Activated T-helper 2 cell treated with anti-CD3 and anti-CD28 coated beads, Interferon-gamma antibody, Interleukin-2, Interleukin-4, amounts not matched to agents 10 μg/mL and 5 μg/mL and 100 μg/mL, durations not matched to agents 14 hours and 24 hours and 36 hours (primary cell): ENCODE data around the gene TSPAN18. TPM values are rescaled to one million over a fixed set of nuclear protein-coding genes. Genes with fewer than 3 reads are reported as not detected.

ENCODE experiments used
- DNase-seq: peaks from one replicate; pipeline ENCODE4 v3.0.0; 2021; ENCODE audit warnings: low spot score
- H3K27ac Mint-ChIP-seq: one replicate; pipeline ENCODE4 v1.8.0; 2021; ENCODE audit warnings: mixed read lengths
- H3K27me3 Mint-ChIP-seq: one replicate; pipeline ENCODE4 v1.8.0; 2021; ENCODE audit warnings: low read depth, mixed read lengths
- H3K36me3 Mint-ChIP-seq: one replicate; pipeline ENCODE4 v1.8.0; 2021; ENCODE audit warnings: low read depth, mixed read lengths
- H3K4me1 Mint-ChIP-seq: one replicate; pipeline ENCODE4 v1.8.0; 2021; ENCODE audit warnings: low read depth, mixed read lengths
- H3K4me3 Mint-ChIP-seq: one replicate; pipeline ENCODE4 v1.8.0; 2021; ENCODE audit warnings: low read depth, mild to moderate bottlenecking, moderate library complexity, mixed read lengths
- H3K9me3 Mint-ChIP-seq: one replicate; pipeline ENCODE4 v1.8.0; 2021; ENCODE audit warnings: mixed read lengths
- intact Hi-C: fragments of 100-400 bp; cut with micrococcal nuclease; formaldehyde crosslinking; loops from one replicate; pipeline ENCODE4 v1.15.1; 2023
- total RNA-seq: library from RNA; stranded (reverse); gene quantifications from 2 replicates; pipeline ENCODE4 v1.2.3, GENCODE V29; 2022

TSPAN18 gene
- total RNA-seq, 1 donor from 2014 or later, result 0.87 TPM

DNA sequence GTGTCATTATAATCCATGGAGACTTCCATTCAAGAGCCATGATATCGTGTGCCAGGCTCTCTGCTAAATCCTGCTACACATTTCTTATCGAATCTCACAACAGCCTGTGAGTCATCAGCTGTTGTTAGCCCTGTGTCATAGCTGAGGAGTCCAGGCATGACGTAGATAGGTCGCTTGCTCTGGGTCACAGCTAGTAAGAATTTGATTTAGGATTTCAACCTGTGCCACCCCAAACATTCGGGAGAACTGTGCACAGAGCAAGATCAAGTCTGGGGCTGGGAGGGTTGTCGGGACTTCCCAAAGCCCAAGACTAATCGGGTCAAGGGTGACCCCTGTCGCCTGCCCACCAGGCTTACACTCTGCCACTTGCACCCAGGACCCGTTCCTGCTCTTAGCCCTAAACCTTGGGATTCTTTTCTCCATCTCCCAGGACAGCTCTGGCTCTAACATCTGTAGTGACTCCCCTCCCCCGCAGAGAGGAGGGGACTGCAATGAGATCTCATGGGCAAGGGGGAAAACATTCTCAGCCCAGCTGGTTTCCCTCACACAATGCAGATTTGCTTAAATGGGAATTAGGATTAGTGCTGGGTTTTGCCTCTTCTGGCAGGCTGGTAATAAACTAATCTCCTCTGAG is 34.3 kb downstream of the TSPAN18 start:
- H3K27ac Mint-ChIP-seq, result no peak overlapping the region
- no peaks in the 10 kb centered on the region for H3K4me1 Mint-ChIP-seq
- no peak for DNase-seq
- H3K36me3 Mint-ChIP-seq, result no peaks in the 10 kb centered on the region
- intact Hi-C loops, result no loop called here
- peaks cover 4% of the 10 kb centered on the region for H3K9me3 Mint-ChIP-seq
- H3K4me3 Mint-ChIP-seq, result no peak overlapping the region
- peaks cover 2% of the 10 kb centered on the region for H3K27me3 Mint-ChIP-seq

DNA sequence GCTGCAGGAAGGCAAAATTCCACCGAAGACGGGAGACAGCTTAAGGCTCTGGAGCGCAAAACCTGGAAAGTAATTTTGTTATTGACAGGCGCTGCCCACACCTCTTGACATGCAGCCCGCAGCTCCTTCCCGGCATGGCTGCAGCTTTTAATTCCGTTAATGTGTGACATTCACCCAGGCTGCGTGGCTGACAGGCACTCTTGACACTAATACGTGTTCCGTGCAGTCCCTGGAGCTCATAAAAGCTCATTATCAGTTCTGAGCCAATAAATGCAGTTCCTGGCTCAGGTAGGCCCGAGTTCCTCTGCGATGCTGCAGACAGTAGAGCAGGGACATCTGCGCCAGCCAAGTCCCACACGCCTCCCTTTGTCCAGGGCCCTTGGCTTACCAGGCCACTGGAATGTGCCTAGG is 34.8 kb downstream of the TSPAN18 start:
- intact Hi-C loops, result no loop called here
- Mint-ChIP-seq H3K9me3 (peaks cover 4% of the 10 kb centered on the region), H3K27me3 (peaks cover 2% of the 10 kb centered on the region), H3K36me3 (no peaks in the 10 kb centered on the region), H3K27ac (no peak overlapping the region), H3K4me3 (no peak overlapping the region), H3K4me1 (no peaks in the 10 kb centered on the region)
- DNase-seq, result no peak

DNA sequence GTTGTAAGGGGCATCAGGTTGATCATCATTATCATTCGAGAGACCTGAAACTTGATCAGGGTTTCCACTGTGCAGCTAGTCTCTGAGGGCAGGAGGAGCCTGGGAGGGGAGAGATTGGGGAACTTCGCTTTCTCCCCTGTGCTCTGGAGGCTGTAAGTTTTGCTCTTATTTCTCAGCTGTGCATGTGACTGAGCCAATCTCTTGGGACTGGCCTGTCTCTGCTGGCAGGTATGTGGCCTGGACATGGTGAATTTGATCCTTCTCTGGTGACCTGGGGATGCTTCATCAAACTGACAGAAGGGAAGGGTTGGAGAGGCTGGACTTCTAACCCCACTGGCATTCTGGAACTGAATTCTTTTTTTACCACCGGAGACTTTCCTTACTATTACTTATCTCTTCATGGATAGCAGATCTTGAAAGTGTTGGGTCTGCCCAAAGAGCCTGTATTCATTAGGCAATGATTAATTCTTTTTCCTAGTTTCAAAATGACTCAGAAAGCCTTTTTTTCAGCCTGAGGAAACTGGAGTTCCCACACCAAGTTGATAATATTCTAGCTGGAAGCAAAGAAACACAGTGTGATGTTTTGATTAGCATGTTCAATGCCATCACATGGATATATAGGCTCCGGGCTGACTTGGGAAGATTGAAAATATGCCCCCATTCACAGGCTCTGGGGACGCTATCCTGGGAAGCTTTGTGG is 36.5 kb downstream of the TSPAN18 start:
- no peaks in the 10 kb centered on the region for H3K4me1 Mint-ChIP-seq
- intact Hi-C loops, result no loop called here
- no peak overlapping the region for H3K4me3 Mint-ChIP-seq
- no peak for DNase-seq
- H3K9me3 Mint-ChIP-seq, result no peaks in the 10 kb centered on the region
- H3K27me3 Mint-ChIP-seq, result no peaks in the 10 kb centered on the region
- no peak overlapping the region for H3K27ac Mint-ChIP-seq
- H3K36me3 Mint-ChIP-seq, result no peaks in the 10 kb centered on the region

DNA sequence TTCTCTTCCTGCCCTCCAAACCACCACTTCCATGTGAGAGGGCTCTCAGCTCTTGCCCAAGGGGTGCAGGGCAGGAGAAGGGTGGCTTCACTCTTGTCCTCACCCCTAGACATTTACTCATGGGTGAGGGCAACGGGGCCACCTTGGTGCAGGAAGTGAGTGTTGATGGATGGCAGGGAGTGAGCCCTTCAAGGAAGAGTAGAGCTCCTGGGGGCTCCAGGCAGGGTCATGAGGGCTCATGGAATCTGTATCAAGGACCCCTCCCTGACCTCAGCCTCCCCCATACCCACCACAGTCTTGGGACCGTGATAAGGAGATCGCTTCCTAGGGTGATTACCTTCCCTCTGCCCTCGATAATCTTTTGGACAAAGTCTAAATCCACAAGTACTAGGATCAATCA is 37.8 kb downstream of the TSPAN18 start:
- intact Hi-C loops, result no loop called here

DNA sequence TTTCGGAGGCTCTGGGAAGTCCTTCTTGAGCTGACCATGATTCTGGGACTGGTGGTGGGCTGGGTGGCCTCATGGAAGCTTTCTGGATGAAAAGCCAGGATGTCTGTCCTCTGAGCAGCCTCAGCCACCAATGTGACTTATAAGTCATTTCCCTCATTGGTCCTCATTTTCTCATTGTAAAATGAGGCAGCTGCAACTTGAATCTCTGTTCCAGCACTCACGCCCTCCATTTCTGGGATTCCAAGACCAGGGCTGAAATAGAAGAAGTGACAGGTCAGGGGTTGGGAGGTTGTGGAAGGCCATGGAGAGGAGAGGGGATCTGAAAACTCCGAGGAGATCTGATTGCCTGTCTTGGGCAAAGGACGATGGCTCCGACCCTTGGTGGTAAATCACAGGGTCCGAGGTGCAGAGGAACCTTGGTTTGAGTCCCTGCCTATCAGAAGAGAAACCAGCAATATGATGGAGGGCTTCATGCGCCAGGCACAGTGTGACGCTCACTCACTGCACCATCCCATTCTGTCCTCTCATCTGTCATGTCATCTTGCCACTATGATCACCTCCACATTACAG is 38.3 kb downstream of the TSPAN18 start:
- DNase-seq, result no peak
- intact Hi-C loops, result no loop called here
- H3K9me3 Mint-ChIP-seq, result no peaks in the 10 kb centered on the region
- H3K4me3 Mint-ChIP-seq, result no peak overlapping the region
- peaks cover 4% of the 10 kb centered on the region for H3K27me3 Mint-ChIP-seq
- H3K27ac Mint-ChIP-seq, result no peak overlapping the region
- H3K4me1 Mint-ChIP-seq, result no peaks in the 10 kb centered on the region
- H3K36me3 Mint-ChIP-seq, result no peaks in the 10 kb centered on the region

More for the DNA sequence above, 37.8 kb downstream of the TSPAN18 start:
- no peaks in the 10 kb centered on the region for H3K36me3 Mint-ChIP-seq
- H3K4me1 Mint-ChIP-seq, result no peaks in the 10 kb centered on the region
- no peak overlapping the region for H3K27ac Mint-ChIP-seq
- H3K27me3 Mint-ChIP-seq, result peaks cover 4% of the 10 kb centered on the region
- H3K4me3 Mint-ChIP-seq, result no peak overlapping the region
- no peaks in the 10 kb centered on the region for H3K9me3 Mint-ChIP-seq
- no peak for DNase-seq

DNA sequence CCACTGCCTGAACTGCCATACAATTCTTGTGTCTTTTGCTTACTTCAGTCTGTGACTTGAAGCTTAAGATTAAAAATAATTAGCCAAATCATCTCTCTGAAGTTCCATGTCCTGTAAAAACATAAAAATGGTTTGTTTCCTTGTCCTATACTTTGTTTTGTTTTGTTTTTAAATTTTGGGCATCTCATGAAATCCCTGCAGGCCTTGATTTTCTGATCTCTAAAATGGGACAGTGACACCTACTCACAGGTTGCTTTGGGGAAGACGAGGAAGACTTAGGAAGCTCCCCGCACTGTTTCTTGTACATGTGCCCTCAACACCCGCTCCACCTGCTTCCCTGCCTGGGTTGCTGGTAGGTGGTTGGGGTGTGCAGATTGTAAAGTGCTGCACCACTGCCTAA is 38.9 kb downstream of the TSPAN18 start:
- H3K27me3 Mint-ChIP-seq, result peaks cover 4% of the 10 kb centered on the region
- no peak overlapping the region for H3K27ac Mint-ChIP-seq
- H3K36me3 Mint-ChIP-seq, result no peaks in the 10 kb centered on the region
- no peaks in the 10 kb centered on the region for H3K4me1 Mint-ChIP-seq
- no peaks in the 10 kb centered on the region for H3K9me3 Mint-ChIP-seq
- intact Hi-C loops, result no loop called here
- DNase-seq, result no peak
- H3K4me3 Mint-ChIP-seq, result no peak overlapping the region

DNA sequence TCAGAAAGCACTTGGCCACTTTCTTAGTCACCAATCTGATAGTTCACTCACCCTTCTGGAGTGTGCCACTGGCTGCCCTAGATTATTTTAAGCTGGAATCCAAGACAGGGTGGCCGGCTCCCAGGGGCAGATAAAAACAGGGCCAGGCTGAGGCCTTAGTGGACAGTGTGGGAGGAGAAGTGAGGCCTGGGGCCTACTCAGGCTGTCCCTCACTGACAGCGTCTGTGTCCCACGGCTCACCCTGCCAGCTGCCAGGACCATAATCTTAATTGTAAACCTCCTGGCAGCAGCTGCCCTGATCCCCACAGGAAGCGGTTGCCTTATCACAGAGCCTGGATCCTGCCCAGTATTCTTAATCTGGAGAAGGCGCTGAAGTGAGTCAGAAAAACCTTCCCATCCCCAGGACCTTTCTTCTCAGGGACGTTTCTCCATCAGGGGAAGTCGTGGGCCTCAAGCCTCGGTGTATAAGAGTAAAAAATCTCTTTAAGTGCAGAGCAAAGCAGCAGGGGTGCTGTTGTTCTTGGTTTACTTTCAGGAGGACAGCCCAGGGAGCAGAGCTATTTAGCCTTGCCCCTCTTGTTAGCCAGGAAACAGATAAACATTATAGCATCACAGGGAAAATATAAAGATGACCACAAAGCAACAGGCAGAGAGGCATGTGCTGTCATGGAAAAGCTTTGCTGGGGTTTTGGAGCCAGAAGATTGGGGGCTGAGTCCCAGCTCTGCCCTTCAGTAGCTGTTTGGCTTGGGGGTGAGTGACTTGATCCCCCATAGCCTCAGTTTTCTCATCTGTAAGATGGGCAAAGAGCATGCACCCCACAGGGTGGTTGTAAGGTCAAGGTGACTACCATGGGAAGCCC is 39.6 kb downstream of the TSPAN18 start:
- DNase-seq, result no peak
- no peak overlapping the region for H3K4me3 Mint-ChIP-seq
- intact Hi-C loops, result no loop called here

DNA sequence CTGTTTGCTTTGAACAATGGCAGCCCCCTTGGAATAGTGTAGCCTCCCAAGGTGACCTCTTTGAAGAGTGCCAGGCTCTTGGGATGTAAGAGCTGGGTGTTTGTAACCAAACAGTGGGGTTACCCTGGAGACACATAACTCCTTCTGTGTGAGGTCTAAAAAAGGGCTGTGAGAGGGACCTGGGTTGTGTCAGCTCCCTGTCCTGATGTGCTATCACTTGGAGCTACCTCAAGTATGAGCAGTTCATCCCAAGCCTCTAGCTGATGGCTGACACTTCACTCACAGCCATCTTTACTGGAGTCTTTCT is 40.2 kb downstream of the TSPAN18 start:
- DNase-seq, result no peak
- intact Hi-C loops, result no loop called here
- H3K4me3 Mint-ChIP-seq, result no peak overlapping the region
- H3K4me1 Mint-ChIP-seq, result no peaks in the 10 kb centered on the region
- H3K27ac Mint-ChIP-seq, result no peak overlapping the region
- H3K9me3 Mint-ChIP-seq, result no peaks in the 10 kb centered on the region
- H3K36me3 Mint-ChIP-seq, result no peaks in the 10 kb centered on the region
- peaks cover 4% of the 10 kb centered on the region for H3K27me3 Mint-ChIP-seq

More for the DNA sequence above, 39.6 kb downstream of the TSPAN18 start:
- Mint-ChIP-seq H3K27me3 (peaks cover 4% of the 10 kb centered on the region), H3K36me3 (no peaks in the 10 kb centered on the region), H3K27ac (no peak overlapping the region), H3K9me3 (no peaks in the 10 kb centered on the region), H3K4me1 (no peaks in the 10 kb centered on the region)

DNA sequence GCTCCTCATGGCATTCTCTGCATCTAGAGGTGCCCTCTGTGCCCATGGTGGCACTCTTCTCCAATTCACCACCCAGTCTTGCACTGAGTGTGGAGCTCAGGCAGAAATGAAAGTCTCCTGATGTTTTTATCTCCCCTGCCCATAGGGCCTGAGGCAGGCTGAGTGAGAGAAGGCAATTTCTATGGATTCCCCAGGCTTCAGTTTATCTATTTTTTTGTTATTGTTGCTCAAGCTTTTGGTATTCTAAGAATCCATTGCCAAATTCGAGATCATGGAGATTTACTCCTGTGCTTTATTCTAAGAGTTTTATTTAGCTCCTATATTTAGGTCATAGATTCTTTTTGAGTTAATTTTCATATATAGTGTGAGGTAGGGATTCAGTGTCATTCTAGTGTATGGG is 40.7 kb downstream of the TSPAN18 start:
- H3K9me3 Mint-ChIP-seq, result no peaks in the 10 kb centered on the region
- intact Hi-C loops, result no loop called here
- no peak overlapping the region for H3K4me3 Mint-ChIP-seq
- no peaks in the 10 kb centered on the region for H3K4me1 Mint-ChIP-seq
- H3K27ac Mint-ChIP-seq, result no peak overlapping the region
- H3K27me3 Mint-ChIP-seq, result peaks cover 4% of the 10 kb centered on the region
- no peak for DNase-seq
- no peaks in the 10 kb centered on the region for H3K36me3 Mint-ChIP-seq

DNA sequence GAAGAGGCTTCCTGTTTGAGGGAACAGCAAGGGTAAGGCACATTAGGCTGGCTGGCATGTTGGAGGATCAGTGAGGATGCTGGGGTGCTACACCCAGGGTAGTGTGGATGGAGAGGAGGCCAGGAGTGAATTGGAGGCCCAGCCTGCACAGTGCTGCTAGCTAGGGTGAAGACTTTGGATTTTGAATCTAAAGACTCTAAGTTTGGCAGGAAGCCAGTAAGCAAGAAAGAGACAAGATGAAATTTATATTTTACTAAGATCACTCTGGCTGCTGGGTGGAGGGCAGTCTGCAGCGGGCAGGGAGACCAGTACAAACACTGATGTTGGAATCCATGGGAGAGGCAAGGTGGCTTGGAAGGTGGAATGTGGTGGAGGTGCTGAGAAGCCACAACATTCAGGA is 43.6 kb downstream of the TSPAN18 start:
- H3K27me3 Mint-ChIP-seq, result peaks cover 4% of the 10 kb centered on the region
- DNase-seq, result no peak
- H3K4me1 Mint-ChIP-seq, result no peaks in the 10 kb centered on the region
- H3K36me3 Mint-ChIP-seq, result no peaks in the 10 kb centered on the region
- H3K9me3 Mint-ChIP-seq, result no peaks in the 10 kb centered on the region
- no peak overlapping the region for H3K27ac Mint-ChIP-seq
- intact Hi-C loops, result no loop called here
- no peak overlapping the region for H3K4me3 Mint-ChIP-seq

DNA sequence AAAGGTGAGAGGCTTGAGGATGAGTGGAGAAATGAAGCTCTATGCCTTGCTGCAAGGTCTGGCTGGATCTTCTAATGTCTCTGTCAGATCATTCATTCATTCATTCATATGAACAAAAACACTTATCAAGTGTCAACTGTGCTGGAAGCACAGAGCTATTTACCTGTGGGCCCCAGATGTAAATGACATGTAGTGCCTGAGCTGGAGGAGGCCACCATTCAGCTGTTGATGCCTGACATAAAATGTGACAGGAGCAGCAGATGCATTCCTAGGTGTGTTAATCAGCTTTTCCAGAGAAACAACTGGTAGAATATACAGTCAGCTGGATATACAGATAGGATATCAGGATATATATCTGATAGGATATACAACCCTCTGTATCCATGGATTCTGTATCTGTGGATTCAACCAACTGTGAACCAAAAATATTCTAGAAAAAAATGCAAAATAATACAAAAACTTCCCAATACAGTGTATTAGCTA is 44.5 kb downstream of the TSPAN18 start:
- Mint-ChIP-seq H3K9me3 (no peaks in the 10 kb centered on the region), H3K36me3 (no peaks in the 10 kb centered on the region), H3K4me1 (no peaks in the 10 kb centered on the region), H3K27ac (no peak overlapping the region), H3K27me3 (peaks cover 4% of the 10 kb centered on the region), H3K4me3 (no peak overlapping the region)
- intact Hi-C loops, result no loop called here
- DNase-seq, result no peak

DNA sequence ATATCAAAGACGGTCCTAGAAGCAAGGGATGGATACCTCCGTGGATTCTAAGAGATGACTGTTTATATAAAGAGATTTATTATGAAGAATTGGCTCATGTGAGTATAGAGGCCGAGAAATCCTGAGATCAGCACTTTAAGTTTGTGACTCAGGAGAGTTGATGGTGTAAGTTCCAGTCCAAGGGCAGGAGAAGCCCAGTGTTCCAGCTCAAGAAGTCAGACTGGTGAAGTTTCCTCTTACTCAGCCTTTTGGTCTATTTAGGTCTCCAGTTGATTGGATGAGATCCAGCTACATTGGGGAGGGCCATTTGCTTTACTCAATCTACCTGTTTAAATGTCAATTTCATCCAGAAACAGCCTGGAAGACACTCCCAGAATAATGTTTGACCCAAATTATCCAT is 45.1 kb downstream of the TSPAN18 start:
- Mint-ChIP-seq H3K27ac (no peak overlapping the region), H3K4me3 (no peak overlapping the region), H3K9me3 (no peaks in the 10 kb centered on the region), H3K4me1 (no peaks in the 10 kb centered on the region), H3K36me3 (no peaks in the 10 kb centered on the region), H3K27me3 (peaks cover 4% of the 10 kb centered on the region)
- intact Hi-C loops, result no loop called here
- DNase-seq, result no peak
